DND-41 (cell line): Measurements from ENCODE around the gene SPATS2L.

Experiments used
- ATAC-seq: fragments of 200-7000 bp; cut with Tn5 transposase; 3 replicates; pipeline ENCODE4 v1.9.1; 2021; ENCODE audit warnings: low read depth; ENCODE audit not compliant: insufficient read depth
- DNase-seq: peaks from one replicate; pipeline ENCODE4 v3.0.0-alpha.2; 2020
- H2AFZ ChIP-seq: 2 replicates; pipeline ENCODE4 v1.6.0; 2012; ENCODE audit warnings: low read depth, low read length
- H3K27ac ChIP-seq: 2 replicates; pipeline ENCODE4 v1.5.1; 2012; ENCODE audit warnings: low read length, inconsistent platforms
- H3K27me3 ChIP-seq: fragments of 200-600 bp; sonication (generic); 2 replicates; pipeline ENCODE4 v1.6.0; 2012; ENCODE audit warnings: low read length, mild to moderate bottlenecking, inconsistent platforms; ENCODE audit not compliant: insufficient read depth, poor library complexity
- H3K36me3 ChIP-seq: 2 replicates; pipeline ENCODE4 v1.5.1; 2012; ENCODE audit warnings: low read length, inconsistent platforms; ENCODE audit not compliant: insufficient read depth
- H3K4me1 ChIP-seq: 2 replicates; pipeline ENCODE4 v1.5.1; 2012; ENCODE audit warnings: mild to moderate bottlenecking, low read length; ENCODE audit not compliant: insufficient read depth
- H3K4me2 ChIP-seq: 2 replicates; pipeline ENCODE4 v1.6.0; 2012; ENCODE audit warnings: mild to moderate bottlenecking, moderate library complexity, low read length, inconsistent platforms; ENCODE audit not compliant: insufficient read depth
- H3K4me3 ChIP-seq, 2 experiments: fragments of 200-600 bp in 1 of 2; shearing (Covaris generic) in 1 of 2; 2 replicates each; pipeline ENCODE4 v1.5.1; 2012 to 2016; ENCODE audit warnings: inconsistent platforms in 2 of 2, low read length in 2 of 2, mild to moderate bottlenecking in 2 of 2, low read depth in 1 of 2, moderate library complexity in 1 of 2
- H3K79me2 ChIP-seq: 2 replicates; pipeline ENCODE4 v1.6.0; 2012; ENCODE audit warnings: low read length, inconsistent platforms; ENCODE audit not compliant: insufficient read depth
- H3K9ac ChIP-seq: 2 replicates; pipeline ENCODE4 v1.6.0; 2012; ENCODE audit warnings: low read depth, mild to moderate bottlenecking, inconsistent platforms, low read length, moderate library complexity
- H3K9me3 ChIP-seq: 2 replicates; pipeline ENCODE4 v1.5.1; 2012; ENCODE audit warnings: low read length, moderate library complexity, mild to moderate bottlenecking, inconsistent platforms; ENCODE audit not compliant: insufficient read depth, severe bottlenecking
- H4K20me1 ChIP-seq: 2 replicates; pipeline ENCODE4 v1.6.0; 2012; ENCODE audit warnings: low read length; ENCODE audit not compliant: insufficient read depth
- EZH2 ChIP-seq: IDR thresholded peaks from 3 replicates; pipeline ENCODE4 v1.6.1; 2012; ENCODE audit warnings: borderline replicate concordance, low read depth, mild to moderate bottlenecking, moderate library complexity, low read length, inconsistent platforms; ENCODE audit not compliant: severe bottlenecking
- TF ChIP-seq, protein P1 (sequence below): IDR thresholded peaks from 2 replicates; pipeline ENCODE4 v1.5.1; 2012; ENCODE audit warnings: borderline replicate concordance, low read length, moderate library complexity, mild to moderate bottlenecking; ENCODE audit not compliant: poor library complexity, severe bottlenecking; ENCODE audit errors: extremely low read depth

The SPATS2L gene

DNA sequence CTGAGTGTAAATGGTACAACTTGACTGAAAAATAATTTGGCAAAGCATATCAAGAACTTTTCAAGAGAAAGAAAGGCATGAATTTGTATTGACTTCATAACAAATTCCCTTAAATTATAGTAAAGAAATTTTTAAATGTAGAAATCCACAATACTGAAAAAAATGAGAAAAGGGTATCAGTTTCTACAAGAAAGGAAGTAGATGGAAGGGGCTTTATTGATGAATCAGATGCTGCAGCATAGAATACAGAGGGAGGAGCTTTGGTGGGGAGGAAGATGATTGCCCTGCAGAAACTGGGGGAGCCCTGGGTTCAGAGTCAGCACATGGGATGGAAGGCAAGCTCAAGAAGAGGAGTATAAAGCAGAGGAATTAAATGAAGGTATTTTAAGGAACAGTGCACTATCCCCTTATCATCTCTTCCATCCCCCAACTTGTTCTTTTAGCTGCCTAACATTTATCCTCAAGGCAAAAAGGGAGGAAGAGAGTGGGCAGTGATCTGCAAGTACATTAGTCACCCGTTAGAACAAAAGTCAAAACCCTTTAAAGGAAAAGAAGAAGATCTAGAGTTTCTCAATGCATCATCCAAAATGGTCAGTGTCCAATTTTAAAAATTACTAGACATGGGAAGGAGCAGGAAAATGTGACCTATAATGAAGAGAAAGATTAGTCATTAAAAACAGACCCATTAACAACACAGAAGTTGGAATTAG is 125.7 kb downstream of the SPATS2L start:
- DNase-seq (no peak), ATAC-seq (no peak)
- no peaks in the 10 kb centered on the region for H3K79me2 ChIP-seq
- no peaks in the 10 kb centered on the region for H3K4me1 ChIP-seq
- H3K4me2 ChIP-seq: no peak overlapping the region
- H2AFZ ChIP-seq: no peak overlapping the region
- H4K20me1 ChIP-seq: no peaks in the 10 kb centered on the region
- no peak for TF ChIP-seq EZH2
- TF ChIP-seq, protein P1, sequence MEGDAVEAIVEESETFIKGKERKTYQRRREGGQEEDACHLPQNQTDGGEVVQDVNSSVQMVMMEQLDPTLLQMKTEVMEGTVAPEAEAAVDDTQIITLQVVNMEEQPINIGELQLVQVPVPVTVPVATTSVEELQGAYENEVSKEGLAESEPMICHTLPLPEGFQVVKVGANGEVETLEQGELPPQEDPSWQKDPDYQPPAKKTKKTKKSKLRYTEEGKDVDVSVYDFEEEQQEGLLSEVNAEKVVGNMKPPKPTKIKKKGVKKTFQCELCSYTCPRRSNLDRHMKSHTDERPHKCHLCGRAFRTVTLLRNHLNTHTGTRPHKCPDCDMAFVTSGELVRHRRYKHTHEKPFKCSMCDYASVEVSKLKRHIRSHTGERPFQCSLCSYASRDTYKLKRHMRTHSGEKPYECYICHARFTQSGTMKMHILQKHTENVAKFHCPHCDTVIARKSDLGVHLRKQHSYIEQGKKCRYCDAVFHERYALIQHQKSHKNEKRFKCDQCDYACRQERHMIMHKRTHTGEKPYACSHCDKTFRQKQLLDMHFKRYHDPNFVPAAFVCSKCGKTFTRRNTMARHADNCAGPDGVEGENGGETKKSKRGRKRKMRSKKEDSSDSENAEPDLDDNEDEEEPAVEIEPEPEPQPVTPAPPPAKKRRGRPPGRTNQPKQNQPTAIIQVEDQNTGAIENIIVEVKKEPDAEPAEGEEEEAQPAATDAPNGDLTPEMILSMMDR: no peak
- H3K27me3 ChIP-seq: peaks cover 3% of the 10 kb centered on the region
- H3K9me3 ChIP-seq: no peaks in the 10 kb centered on the region
- H3K9ac ChIP-seq: no peak overlapping the region
- no peaks in the 10 kb centered on the region for H3K36me3 ChIP-seq
- H3K4me3 ChIP-seq: no peak overlapping the region
- H3K27ac ChIP-seq: no peak overlapping the region

DNA sequence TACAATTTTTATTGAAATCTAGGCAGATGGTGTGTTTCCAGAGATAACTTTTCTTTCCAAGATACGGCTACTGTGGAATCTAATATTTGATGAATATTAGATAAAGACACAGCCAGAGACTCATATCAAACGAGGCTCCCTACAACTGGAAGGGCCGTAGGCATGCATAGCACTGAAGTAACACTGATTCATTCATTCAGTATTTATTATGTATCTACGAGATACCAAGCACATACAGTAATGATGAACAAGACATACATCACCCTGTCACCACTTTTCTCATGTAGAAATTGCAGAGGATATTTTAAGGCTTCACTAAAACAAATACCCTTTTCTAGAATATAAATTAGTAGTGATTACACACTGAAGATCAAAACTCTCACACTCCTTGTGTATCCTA is 128.9 kb downstream of the SPATS2L start:
- Histone ChIP-seq H3K9ac (no peak overlapping the region), H3K9me3 (no peaks in the 10 kb centered on the region), H3K79me2 (no peaks in the 10 kb centered on the region), H3K4me2 (no peak overlapping the region), H3K27me3 (peaks cover 7% of the 10 kb centered on the region), H3K4me1 (no peaks in the 10 kb centered on the region), H3K4me3 (no peak overlapping the region), H3K27ac (no peak overlapping the region), H4K20me1 (no peaks in the 10 kb centered on the region), H3K36me3 (no peaks in the 10 kb centered on the region), H2AFZ (no peak overlapping the region)
- ATAC-seq: no peak
- no peak for TF ChIP-seq EZH2
- TF ChIP-seq, protein P1: no peak
- DNase-seq: no peak

DNA sequence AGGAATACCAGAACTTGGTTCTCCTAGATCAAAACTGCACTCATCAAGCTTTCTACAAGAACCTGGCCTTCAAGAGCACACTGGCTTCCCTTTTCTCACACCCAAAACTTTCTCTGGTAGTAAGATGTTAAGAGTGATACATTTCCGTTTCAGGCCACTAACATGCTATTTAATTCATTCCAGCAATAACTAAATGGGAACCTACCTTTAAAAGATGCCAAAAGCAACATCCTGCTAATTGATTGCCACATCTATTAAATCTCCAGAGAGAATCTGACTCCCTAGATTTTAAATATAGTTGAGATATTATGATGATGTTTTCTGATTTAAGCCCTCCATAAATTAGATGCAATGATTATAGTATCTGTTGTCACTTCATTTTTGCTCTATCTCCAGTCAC is 131.8 kb downstream of the SPATS2L start:
- peaks cover 18% of the 10 kb centered on the region for H3K27me3 ChIP-seq
- H3K4me1 ChIP-seq: no peaks in the 10 kb centered on the region
- ATAC-seq (no peak), DNase-seq (no peak)
- no peaks in the 10 kb centered on the region for H3K36me3 ChIP-seq
- H3K27ac ChIP-seq: no peak overlapping the region
- H2AFZ ChIP-seq: no peak overlapping the region
- H3K4me3 ChIP-seq: no peak overlapping the region
- H3K9ac ChIP-seq: no peak overlapping the region
- no peak overlapping the region for H3K4me2 ChIP-seq
- no peak for TF ChIP-seq EZH2
- TF ChIP-seq, protein P1: no peak
- no peaks in the 10 kb centered on the region for H4K20me1 ChIP-seq
- no peaks in the 10 kb centered on the region for H3K79me2 ChIP-seq
- no peaks in the 10 kb centered on the region for H3K9me3 ChIP-seq
